DMS79 treated with DMSO at 0.1 percent for 48 hours (cell line): Measurements from ENCODE around the gene CACUL1.
"Not testable (repeated sequence)": the region's sequence is repeated elsewhere in the genome, so short reads cannot be mapped to it uniquely, and the experiment has no call there.

Experiments used
- DNase-seq: peaks from one replicate; lab custom pipeline; 2025; lab: John Stamatoyannopoulos, UW

The CACUL1 gene

GRCh38 chr10:118682533-118682932 is 72.2 kb downstream of the CACUL1 start:
- no peak for DNase-seq

GRCh38 chr10:118680197-118680596 is 74.6 kb downstream of the CACUL1 start:
- DNase-seq: no peak

GRCh38 chr10:118674226-118674919 is 80.4 kb downstream of the CACUL1 start:
- no peak for DNase-seq

DNA sequence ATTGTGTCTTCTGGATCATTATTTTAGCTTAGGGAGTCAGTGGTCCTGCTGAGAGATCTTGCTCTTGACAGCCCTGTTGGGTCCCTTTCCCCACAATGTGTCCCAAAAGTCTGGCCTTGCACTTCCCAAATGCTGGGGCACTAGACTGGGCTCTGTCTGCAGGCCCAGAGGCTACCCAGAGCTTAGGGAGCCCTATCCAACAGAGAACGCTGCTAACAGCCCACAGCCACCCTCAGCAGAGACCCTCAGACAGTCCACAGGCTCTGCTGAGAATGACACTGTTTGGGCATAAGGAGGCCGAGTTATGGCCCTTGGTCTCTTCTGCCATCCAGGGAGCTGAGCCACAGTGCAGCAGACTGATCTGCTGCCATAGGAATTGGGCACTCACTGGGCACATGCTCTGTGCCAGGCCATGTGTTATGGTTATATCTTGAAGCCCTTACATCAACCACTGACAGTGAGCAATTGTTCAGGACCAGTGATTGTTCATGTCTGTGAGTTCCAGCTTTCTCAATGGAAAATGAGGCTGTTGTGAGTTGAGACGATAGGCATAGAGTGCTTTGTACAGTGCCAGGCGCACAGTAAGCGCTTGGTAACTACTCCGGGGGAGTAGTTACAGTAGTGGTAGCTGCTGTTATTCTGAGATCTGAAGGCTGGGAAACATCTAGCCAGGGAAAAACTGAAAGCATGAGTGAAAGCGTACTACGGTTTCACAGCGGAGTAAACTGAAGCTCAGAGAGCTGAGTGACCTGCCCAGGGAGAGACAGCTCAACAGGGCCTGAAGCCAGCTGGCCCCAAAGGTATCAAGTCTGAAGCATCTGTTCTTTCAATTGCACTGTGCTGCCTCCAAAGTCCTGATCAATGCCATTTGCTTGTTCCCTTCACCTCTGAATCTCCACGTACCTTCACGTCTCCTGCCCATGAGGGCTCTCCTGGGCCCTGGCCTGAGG is 81.7 kb downstream of the CACUL1 start:
- no peak for DNase-seq

- no peak for DNase-seq
These were observed 82.6 kb downstream of the CACUL1 start for GRCh38 chr10:118672153-118672552.

DNA sequence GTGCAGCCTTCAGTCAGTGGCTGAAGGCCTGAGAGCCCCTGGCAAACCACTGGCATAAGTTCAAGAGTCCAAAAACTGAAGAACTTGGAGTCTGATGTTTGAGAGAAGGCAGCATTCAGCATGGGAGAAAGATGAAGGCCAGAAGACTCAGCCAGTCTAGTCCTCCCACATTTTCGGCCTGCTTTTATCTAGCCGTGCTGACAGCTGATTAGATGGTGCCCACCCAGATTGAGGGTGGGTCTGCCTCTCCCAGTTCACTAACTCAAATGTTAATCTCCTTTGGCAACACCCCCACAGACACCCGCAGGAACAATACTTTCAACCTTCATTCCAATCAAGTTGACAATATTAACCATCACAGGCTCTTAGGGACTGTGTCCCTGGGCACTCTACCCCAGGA is 83.5 kb downstream of the CACUL1 start:
- not testable (repeated sequence) for DNase-seq

GRCh38 chr10:118670472-118671124 is 84.2 kb downstream of the CACUL1 start:
- no peak for DNase-seq

DNA sequence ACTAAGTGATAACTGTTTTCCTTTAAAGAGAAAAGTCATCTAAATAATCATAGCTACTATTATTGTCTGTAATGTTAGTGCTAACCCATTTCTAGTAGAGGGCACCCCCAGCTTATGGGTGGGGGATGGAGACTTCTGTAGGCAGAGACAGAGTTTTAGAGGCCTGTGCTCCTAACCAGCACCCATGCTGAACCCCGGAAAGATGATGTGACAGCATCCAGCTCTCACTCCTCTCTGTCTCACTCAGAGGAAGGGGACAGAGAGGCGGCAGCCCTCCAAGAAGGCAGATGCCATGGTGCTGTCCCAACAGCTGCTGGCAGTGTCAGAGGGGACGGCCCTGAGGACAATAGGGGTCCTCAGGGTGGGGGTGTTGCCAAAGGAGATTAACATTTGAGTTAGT is 84.9 kb downstream of the CACUL1 start:
- no peak for DNase-seq

- no peak for DNase-seq
These were observed 85.6 kb downstream of the CACUL1 start for GRCh38 chr10:118669020-118669791.

GRCh38 chr10:118668228-118668952 is 86.4 kb downstream of the CACUL1 start:
- no peak for DNase-seq

DNA sequence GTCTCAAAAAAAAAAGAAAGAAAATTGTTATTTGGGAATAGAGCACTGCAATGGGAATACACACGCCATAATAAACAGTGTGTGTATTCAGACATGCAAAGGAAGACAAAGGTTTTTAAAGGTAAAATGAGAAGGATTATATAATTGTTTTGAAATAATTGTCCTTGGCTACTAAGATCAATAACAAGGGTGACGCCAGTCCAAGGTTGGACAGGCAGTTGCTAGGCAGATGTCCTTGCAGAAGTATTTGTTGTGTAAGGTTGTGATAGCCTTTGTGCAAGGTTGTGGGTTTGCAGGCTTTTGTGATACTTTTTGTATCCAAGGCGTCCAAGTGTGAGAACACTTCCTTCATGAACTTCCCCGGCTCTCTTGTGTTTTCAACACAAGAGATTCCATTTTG is 87.0 kb downstream of the CACUL1 start:
- DNase-seq: no peak

DNA sequence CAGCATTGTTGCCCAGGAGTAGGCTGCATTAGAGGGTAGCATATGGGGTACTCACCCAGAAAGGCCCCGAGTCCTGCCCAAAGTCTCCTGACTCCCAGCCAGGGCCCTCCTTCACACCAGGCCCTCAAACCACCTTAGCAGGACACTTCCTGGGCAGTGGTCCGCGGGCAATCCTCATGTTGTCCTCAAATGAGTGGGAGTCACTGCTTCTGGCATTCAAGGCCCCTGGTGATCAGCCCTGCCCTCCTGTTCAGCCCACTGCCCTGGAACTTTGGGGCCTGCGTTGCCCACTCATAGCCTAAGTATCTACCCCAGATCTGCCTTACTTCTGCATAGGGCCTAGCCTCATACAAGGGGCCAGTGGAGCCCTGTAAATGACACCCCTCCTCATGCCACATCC is 88.4 kb downstream of the CACUL1 start:
- no peak for DNase-seq

DNA sequence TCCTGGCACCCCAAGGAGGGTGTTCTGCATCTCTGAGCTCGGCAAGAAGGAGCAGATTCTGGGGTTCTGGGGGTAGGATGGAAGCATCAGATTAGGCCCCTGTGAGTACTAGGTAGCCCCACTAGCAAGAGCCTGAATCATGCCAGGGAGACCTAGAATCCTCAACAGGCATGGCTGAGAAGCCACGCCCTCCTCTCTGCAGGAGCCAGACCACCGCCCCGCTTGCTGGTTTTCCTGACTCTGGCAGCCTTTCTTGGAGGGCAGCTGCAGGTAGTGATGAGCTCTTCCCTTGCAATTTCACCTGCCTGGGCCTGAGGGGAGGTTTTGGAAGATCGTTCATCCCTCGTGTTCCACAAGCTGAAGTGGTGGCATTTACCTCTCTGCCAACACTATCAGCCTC is 90.4 kb downstream of the CACUL1 start:
- no peak for DNase-seq

- no peak for DNase-seq
These were observed 91.6 kb downstream of the CACUL1 start for GRCh38 chr10:118663176-118663575.

GRCh38 chr10:118662228-118663035 is 92.3 kb downstream of the CACUL1 start:
- peak; percentile 62 for DNase-seq

DNA sequence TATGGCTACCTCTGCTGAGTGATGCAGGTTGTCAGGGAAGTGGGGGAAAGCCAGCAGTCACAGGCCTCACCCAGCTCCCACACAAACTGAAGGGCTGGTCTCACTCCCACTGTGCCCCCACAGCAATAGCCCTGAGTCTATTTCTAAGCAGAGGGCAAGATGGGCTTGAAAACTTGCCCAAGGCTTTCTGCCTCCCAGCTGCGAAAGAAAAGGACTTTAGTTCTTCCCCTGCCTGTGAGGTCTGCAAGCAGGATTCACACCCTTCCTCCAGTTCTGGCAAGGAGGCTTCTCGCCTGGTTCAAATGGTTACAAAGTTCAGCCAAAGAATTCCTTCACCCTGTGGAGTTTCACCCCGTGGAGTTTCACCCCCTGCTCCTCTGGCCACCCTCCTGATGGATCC is 96.0 kb downstream of the CACUL1 start:
- DNase-seq: no peak

GRCh38 chr10:118658168-118658567 is 96.6 kb downstream of the CACUL1 start:
- not testable (repeated sequence) for DNase-seq

DNA sequence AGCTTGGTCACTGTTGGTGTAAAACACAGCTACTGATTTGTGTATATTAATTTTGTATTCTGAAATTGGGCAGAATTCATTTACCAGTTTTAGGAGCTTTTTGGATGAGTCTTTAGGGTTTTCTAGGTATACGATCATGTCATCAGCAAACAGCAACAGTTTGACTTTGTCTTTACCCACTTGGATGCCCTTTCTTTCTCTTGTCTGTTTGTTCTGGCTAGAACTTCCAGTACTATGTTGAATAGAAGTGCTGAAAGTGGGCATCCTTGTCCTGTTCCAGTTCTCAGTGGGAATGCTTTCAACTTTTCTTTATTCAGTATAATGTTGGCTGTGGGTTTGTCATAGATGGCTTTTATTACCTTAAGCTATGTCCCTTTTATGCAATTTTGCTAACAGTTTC is 109.5 kb downstream of the CACUL1 start:
- DNase-seq: not testable (repeated sequence)

- DNase-seq: no peak
These were observed 112.5 kb downstream of the CACUL1 start for GRCh38 chr10:118642228-118642627.

- no peak for DNase-seq
These were observed 116.1 kb downstream of the CACUL1 start for GRCh38 chr10:118638680-118639079.
